Hematopoietic multipotent progenitor cell treated with erythropoietin and hydrocortisone succinate and interleukin-3 and kit ligand, for 6 days (in vitro differentiated cells): Measurements from ENCODE around the gene FCHSD2.
"Not testable (repeated sequence)": the region's sequence is repeated elsewhere in the genome, so short reads cannot be mapped to it uniquely, and the experiment has no call there.

Experiments used
- DNase-seq: peaks from one replicate; pipeline ENCODE4 v3.0.0-alpha.2; 2015

The FCHSD2 gene

DNA sequence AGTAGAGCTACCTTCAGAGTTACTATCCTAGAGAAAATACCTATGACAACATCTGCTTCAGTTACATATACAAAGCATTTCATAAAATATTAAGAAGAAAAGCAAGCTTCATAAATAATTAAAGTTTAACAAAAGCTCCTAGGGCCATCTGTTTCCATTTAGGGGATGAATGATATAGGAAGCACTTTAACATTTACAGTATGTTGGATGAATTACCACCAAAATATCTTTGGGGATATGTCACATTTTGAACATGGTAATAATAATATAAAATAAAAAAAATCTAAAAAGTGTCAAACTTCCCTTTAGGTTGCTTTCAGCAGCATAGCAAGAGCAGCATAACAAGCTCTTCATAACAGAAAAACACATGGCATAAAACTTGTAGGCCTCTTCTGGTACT is 223.3 kb downstream of the FCHSD2 start:
- no peak for DNase-seq

DNA sequence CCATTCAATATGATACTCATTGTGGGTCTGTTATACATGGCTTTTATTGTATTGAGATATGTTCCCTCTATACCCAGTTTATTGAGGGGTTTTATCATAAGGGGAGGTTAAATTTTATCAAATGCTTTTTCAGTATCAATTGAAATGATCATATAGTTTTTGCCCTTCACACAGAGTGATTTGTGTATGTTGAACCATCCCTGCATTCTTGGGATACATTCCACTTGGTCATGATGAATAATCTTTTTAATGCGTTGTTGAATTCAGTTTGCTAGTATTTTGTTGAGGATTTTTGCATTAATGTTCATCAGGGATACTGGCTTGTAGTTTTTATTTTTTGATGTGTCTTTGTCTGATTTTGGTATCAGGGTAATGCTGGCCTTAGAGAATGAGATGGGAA is 229.9 kb downstream of the FCHSD2 start:
- no peak for DNase-seq

DNA sequence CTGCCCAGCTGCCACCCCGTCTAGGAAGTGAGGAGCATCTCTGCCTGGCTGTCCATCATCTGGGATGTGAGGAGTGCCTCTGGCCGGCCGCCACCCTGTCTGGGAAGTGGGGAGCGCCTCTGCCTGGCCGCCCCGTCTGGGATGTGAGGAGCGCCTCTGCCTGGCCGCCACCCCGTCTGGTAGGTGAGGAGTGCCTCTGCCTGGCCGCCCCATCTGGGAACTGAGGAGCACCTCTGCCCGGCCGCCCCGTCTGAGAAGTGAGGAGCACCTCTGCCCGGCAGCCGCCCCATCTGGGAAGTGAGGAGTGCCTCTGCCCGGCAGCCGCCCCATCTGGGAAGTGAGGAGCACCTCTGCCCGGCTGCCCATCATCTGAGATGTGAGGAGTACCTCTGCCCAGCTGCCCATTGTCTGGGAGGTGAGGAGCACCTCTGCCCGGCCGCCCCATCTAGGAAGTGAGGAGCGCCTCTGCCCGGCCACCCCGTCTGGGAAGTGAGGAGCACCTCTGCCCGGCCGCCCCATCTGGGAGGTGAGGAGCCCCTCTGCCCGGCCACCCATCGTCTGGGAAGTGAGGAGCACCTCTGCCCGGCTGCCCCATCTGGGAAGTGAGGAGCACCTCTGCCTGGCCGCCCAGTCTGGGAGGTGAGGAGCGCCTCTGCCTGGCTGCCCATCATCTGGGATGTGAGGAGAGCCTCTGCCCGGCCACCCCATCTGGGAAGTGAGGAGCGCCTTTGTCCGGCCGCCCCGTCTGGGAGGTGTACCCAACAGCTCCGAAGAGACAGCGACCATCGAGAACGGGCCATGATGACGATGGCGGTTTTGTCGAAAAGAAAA is 232.3 kb downstream of the FCHSD2 start:
- DNase-seq = not testable (repeated sequence)

DNA sequence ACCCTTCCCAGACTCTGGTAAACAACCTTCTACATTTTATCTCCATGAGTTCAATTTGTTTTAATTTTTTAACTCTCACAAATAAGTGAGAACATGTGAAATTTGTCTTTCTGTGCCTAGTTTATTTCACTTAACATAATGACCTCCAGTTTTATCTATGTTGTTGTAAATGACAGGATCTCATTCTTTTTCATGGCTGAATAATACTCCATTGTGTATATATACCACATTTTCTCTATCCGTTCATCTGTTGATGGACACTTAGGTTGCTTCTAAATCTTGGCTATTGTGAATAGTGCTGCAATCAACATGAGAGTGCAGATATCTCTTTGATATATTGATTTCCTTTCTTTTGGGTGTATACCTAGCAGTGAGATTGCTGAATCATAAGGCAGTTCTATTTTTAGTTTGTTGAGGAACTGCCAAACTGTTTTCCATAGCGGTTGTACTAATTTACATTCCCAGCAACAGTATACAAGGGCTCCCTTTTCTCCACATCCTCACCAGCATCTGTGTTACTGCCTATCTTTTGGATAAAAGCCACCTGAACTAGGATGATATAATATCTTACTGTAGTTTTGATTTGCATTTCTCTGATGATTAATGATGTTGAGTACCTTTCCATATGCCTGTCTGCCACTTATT is 234.0 kb downstream of the FCHSD2 start:
- DNase-seq = no peak

DNA sequence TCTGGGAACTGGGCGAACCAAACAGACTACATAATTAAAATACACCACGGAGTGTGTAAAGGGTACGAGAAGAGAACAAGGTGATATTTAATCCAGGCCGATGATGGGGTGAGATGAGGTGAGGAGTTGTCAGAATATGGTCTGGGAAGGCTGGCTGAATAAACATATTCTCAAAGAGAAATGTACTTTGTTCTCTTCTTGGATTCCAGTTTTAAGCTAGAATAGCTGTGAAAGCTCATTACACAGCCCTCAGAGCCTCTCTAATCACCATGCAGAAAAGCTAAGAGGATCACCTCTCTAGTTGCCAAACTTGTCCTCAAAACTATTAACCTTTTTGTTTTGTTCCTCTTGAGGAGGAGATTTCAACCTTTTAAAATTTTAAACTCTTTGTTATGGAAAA is 238.1 kb downstream of the FCHSD2 start:
- no peak for DNase-seq

DNA sequence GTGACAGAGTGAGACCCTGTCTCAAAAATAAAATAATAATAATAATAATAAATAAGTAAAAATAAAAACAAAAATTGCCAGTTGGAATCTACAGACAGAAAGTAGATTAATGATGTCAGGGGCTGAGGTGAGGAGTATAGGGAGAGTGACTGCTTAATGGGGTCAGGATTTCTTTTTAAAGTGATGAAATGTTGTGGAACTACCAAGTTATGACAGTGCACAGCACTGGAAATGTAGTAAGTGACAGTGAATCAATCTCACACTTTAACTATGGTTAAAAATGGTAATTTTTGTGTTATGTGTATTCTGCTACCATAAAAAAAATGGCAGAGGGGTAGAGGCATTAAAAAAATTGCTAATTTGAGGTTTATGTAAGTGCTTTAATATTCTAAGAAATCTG is 240.7 kb downstream of the FCHSD2 start:
- no peak for DNase-seq

DNA sequence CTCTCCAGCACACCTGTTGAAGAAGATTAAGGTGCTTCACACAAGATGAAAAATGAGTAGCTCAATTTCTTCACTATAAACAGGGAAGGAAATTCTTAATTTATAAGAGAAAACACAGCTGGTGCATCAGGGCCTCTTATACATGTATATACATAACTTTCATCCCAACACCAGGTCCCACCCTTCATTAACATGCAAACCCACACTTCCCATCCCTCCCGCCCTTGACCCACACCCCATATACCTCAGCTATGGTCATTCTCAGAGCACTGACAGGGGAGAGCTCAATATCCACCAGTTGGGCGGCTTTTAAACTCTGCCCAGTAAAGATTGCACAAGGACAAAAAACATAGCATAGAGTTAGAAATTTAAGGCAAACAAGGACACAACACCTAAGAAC is 242.1 kb downstream of the FCHSD2 start:
- no peak for DNase-seq

DNA sequence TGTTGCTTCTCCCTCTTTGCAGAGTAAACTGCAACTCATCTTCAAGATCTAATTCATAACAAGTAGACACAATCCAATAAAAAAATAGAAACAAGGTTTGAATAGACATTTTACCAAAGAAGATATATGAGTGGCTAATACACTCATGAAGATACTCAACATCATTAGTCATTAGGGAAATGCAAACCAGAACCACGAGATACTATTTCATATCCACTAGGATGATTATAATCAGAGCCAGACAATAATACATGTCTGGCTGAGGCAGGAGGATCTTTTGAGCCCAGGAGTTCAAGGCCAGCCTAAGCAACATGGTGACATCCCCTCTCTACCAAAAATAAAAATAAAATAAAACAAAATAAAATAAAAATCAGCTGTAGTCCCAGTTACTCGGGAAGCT is 242.9 kb downstream of the FCHSD2 start:
- no peak for DNase-seq

DNA sequence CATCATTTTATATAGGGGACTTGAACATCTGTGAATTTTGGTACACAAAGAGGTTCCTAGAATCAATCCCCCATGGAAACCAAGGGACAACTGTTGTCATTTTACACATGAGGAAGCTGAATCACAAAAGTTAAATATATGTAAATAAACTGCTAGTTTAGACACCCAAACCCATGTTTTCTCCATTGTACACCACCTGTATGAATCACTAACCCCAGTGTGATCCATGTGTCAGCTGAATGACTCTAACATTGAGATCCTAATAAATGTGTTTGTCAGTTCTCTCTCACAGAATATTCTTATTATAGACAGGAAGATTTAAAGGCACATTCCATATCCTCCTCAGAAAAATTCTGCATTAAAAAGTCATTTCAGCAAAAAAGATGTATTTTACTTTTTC is 244.6 kb downstream of the FCHSD2 start:
- no peak for DNase-seq

DNA sequence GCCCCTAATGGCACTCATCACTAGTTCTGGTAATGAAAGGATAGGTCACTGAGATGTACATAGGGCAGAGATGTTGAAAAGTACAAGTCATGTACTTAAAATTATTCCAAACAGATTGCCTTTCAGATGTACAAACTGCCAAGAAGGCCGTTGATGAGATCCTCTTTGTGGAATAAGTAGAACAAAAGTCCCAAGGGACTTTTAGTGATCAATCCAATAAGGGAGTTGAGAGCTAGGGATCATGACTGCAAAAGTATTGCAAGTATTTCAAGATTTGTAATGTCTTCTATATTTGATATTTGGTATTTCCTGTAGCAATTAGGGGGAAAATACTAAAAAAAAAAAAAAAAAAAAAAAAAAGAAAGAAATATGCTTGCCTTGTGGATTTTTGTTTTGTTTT is 245.7 kb downstream of the FCHSD2 start:
- no peak for DNase-seq

DNA sequence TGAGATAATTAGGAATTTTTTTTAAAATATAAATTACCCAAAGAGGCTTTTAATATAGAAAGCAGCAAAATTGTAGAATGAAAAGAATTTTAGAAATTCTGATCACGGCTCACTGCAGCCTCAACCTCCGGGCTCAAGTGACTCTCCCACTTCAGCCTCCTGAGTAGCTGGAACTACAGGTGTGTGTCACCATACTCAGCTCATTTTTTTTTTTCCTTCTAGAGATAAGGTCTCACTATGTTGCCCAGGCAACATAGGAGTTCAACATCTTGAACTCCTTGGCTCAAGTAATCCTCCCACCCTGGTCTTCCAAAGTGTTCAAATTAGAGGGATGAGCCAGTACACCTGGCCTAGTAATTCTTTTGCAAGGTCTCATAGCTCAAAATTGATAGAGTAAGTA is 251.2 kb downstream of the FCHSD2 start:
- DNase-seq = no peak

DNA sequence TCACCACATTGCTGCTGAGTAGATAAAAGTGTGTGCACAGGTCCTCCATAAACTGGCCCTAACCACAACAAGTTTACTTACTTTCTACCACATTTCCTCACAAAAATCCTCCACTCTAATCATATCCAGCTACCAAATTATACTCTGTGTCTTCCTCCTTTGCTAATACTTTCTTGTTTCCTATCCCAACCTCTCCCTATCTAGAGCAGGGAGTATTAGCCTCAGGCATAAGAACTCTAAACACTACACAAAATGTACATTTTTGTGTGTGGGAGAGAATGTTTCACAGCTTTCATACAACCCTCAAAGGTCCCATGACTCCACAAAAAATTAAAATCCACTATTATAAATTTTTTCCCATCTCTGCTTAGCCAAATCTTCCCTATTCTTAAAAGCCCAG is 255.5 kb downstream of the FCHSD2 start:
- no peak for DNase-seq

DNA sequence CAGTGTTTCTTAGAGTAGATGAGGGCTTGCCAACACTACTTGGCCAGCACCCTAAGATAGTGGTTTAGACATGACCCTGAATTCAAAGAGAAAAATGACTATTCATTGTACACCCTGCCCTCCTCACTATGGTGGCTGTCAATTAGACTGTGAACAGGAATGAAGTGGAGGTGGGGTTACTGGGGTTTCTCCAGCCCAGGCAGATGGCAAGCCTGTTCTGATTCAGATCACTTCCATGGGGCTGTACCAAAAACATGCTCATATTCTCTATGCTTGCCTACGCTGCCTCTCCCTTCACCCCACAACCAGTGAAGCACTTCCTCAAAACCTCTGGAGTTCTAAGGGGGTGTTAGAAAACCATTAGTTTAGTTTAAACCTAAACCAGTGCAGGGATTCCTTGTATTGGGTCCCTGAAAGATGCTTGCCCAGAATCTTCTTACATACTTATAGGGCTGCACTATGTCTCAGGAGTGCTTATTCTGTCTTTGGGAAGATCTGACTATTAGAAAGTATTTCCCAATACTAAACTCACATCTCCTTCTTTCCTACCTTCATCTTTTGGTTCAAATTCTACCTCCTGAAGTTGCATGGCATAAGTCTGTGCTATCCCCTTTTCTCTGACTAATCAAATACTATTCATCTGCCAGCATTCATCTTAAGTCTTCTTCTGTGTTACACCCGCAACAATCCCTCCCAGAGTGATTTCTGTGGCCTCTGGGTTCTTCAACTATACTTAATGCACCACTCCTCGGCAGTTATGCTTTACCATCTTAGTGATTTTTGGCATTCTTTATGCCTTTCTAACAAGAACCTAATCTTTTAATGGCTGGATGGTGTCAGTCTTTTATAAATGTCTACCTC is 256.1 kb downstream of the FCHSD2 start:
- no peak for DNase-seq

DNA sequence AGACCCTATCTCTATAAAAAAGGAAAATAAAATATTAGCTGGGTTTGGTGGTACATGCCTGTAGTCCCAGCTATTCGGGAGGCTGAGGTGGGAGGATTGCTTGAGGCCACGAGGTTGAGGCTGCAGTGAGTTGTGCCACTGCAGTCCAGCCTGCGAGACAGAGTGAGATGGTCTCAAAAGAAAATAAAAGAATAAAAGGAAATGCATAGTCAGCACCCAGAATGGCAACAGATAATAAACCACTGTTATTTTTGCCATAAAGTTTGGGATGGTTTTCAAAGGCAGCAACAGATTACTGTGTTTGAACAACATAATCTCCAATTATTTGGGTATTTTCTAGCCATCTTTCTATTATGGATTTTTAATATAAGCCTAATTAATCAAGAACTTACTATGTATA is 266.0 kb downstream of the FCHSD2 start:
- DNase-seq = no peak

DNA sequence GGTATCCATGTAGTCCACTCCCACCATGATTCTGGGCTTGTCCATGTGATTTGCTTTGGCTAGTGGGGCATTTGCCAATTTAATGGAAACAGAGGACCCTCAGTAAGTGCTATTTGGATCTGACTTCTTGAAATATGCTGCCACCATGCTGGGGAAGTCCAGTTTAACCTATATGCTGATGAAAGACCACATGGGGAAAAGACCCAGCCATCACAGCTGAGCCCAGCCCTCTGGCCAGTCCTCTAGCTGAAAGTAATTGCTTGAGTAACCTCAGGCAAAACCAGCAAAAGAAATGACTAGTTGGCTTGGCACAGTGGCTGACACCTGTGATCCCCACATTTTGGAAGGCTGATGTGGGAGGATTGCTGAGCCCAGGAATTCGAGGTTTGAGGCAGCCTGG is 266.4 kb downstream of the FCHSD2 start:
- DNase-seq = no peak

DNA sequence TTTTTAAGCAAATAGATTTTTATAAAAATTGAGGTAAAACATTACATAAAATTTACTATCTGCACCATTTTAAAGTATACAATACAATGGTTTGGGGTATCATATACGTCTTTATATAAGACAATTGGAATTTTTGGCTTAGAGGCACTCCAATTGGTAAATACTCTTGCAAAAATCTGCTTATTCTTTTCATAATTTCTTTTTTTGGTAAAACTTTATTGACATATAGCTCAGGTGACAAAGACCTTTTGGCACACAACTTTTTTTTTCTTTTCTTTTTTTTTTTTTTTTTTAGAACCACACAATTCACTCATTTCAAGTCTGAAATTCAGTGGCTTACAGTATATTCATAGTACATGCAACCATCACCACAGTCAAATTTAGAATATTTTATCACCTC is 270.1 kb downstream of the FCHSD2 start:
- DNase-seq = no peak

DNA sequence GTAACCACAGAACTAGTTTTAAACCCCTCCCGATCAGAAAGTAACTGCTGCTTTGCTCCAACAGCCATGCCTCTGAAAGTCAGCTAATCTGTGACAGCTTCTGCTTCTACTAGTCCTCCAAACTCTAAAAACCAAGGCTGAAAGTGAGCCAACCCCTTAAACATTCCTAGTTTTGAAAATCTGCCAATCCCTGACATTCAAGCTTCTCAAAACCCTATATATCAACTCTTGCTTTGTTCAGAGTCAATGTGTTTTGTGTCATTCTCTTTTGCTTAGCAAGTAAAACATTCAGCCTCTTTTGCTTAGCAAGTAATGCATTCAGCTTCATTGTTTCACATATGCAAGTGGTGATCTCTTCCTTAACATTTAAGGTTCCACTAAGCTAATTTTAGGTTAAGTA is 271.0 kb downstream of the FCHSD2 start:
- peak; percentile 18 for DNase-seq

DNA sequence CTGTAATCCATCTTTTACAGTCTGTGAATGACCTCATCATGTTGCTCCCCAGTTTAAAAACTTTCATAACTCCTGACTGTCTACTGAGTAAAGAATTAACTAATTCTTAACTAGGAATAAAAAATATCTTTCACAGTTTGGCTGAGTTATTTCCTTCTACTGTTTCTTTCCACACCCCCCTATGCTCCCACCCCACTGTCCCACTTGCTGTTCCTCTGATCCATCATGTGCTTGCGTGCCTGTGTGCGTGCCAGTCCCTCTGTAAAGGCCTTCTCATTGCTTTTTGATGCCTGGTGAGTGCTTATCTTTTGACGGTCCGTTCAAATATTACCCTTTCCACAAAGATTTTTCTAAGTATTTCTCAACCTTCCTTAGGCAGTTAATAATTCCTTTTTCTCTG is 272.3 kb downstream of the FCHSD2 start:
- no peak for DNase-seq

DNA sequence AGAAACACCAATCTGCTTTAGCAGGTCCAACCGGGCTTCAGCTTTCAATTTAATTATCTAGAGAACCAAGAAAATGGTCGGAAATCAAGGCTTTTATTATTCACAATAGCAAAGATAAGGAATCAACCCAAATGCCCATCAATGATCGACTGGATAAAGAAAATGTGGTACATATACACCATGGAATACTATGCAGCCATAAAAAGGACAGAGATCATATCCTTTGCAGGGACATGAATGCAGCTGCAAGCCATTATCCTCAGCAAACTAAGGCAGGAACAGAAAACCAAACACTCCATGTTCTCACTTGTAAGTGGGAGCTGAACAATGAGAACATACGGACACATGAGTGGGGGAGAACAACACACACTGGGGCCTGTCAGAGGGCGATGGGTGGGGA is 274.1 kb downstream of the FCHSD2 start:
- DNase-seq = no peak

DNA sequence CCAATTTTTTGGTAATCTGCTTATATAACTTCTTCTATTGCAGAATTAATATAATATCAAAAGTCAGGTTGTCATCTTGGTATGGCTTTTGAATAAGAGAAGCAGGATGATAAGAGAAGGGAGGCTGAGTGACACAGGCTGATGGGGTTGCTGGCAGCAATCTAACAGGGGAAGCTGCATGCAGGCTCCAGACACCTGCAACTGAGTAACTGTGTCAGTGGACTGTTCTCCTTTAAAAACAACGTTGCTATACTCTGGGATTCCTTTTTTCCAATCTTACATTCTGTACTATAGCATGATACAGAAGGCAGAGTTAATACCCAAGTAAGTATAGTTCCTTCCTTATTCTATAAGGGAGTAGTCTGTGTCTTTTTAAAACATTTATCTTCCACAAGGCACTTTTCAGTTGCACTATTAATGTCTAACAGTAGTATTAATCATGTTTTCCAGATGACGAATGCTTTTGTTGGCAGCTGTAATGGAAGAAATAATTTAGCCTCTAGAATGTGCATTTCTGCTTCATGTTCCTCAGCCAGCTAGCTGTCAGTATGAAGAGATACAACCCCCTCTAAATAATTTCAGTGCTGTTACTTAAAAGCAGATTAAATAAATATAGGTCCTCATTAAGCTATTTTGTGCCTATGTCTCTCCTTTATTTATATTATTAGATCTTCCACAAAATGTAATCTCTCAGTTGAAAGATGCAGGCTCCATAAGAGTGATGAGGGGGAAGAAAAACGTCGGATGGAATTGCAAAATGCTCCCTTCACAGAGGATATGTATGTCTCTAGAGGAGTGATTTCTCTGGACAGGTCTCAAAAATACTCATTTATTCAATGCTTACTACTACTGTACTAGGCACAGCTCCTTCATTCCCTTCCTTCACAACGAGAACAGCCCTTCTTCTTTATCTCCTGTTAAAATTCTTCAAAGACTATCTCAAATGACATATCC is 277.1 kb downstream of the FCHSD2 start:
- DNase-seq = peak; percentile 25

DNA sequence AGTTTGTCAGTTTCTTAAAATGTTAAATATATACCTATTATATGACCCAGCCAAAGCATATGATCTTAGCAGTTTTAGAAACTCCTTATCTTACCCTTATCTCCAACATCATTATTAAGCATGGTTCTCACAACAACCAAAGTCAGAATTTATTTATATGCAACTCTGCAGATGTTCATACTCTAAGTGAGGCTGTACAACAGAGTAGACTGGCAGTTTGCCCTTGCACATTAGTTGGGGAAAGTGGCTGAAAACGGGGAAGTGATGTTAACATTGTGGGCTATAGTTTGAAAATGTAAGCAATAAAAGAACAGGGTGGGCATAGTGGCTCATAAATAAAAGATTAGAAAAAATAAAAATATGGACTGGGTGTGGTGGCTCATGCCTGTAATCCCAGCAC is 278.2 kb downstream of the FCHSD2 start:
- DNase-seq = peak; percentile 42

DNA sequence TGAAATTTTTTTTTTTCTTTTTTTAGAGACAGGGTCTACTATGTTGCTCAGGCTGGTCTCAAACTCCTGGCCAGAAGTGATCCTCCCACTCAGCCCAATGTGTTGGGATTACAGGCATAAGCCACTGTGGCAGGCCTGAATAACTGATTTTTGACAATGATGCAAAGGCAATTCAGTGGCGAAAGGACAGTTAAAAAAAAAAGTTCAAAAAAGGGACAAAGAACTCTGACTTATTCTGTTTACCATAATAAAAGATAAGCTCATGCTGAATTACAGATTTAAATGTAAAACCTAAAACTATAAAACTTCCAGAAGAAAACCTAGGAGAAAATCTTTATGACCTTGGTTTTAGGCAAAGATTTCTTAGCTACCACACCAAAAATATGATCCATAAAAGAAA is 279.0 kb downstream of the FCHSD2 start:
- no peak for DNase-seq

DNA sequence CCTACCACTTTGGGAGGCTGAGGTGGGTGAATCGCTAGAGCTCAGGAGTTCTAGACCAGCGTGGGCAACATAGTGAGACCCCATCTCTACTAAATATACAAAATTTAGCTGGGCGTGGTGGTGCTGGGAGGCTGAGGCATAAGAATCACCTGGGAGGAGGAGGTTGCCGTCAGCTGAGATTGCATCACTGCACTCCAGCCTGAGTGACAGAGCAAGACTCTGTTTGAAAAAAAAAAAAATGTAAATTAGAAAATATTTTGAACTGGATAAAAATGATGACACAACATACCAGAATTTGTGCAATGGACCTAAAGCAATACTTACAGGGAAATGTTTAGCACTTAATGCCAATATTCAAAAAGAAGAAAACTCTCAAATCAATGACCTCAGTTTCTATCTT is 281.5 kb downstream of the FCHSD2 start:
- no peak for DNase-seq
